GM11168 (cell line): Measurements from ENCODE around the gene CFAP46.
"Not testable (repeated sequence)": the region's sequence is repeated elsewhere in the genome, so short reads cannot be mapped to it uniquely, and the experiment has no call there.

ENCODE experiments used
- in situ Hi-C: fragments of 300-500 bp; cut with MboI; formaldehyde crosslinking; loops from one replicate; pipeline ENCODE4 v1.12.0; 2022; ENCODE audit warnings: low sequenced_read_pairs; ENCODE audit not compliant: unreplicated experiment

The CFAP46 gene

GRCh38 chr10:132802048-132802447 lies 140.3 kb downstream of the CFAP46 start:
- in situ Hi-C loops: no loop called here

DNA sequence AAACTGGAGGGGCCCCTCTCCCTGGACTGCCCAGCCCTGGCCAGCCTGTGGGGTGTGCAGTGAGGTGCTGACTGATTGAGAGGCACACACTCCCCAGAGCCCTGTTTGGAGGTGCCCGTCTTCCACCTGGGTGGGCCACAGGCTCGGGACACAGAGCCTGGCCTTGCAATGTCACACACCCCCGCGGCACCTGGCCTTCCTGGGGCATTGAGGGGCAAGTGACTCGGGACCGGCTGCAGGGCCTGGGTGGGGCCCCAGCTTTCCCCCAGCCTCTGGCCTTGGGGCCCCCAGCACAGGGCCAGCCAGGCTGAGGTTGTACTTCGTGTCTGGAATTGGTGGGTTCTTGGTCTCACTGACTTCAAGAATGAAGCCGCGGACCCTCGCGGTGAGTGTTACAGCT lies 142.5 kb downstream of the CFAP46 start:
- in situ Hi-C loops: no loop called here

DNA sequence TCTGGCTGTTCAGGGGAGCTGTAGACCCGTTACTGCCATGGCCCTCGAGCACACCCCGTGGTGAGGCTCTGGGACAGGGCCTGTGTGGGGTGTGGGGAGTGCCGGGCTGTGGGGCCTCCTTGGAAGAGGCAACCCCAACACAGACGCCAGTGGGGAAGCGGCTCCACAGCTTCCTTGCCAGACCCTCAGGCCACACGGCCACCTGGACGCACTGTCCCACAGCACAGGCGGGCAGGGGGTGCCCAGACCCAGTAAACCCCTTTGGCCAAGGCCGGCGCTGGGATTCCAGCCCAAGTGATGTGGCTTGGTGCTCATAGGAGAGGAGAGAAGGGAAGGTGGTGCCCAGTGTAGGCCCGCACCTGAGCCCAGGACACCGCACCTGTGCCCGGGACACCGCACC lies 143.5 kb downstream of the CFAP46 start:
- in situ Hi-C loops: no loop called here

DNA sequence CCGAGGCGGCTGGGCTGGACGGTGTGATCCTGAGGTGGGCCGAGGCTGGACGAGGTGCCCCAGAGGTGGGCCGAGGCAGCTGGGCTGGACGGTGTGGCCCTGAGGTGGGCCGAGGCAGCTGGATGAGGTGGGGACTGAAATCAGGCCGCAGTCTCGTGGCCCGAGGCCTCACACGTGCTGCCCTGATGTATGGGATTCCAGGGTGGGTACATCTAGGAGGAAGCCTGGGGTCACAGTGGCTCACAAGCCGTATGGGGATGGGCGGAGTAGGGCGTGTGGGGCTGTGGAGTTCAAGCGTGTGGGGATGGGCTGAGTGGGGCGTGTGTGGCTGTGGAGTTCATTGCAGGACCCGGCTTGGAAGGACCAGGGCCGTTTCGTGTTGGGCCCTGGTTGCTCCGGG lies 144.0 kb downstream of the CFAP46 start:
- in situ Hi-C loops: no loop called here

GRCh38 chr10:132797986-132798385 lies 144.4 kb downstream of the CFAP46 start:
- in situ Hi-C loops: not testable (repeated sequence)

- in situ Hi-C loops: no loop called here
Measured at GRCh38 chr10:132796846-132797245, 145.5 kb downstream of the CFAP46 start.

- in situ Hi-C loops: no loop called here
Measured at GRCh38 chr10:132793871-132794849, 148.2 kb downstream of the CFAP46 start.

DNA sequence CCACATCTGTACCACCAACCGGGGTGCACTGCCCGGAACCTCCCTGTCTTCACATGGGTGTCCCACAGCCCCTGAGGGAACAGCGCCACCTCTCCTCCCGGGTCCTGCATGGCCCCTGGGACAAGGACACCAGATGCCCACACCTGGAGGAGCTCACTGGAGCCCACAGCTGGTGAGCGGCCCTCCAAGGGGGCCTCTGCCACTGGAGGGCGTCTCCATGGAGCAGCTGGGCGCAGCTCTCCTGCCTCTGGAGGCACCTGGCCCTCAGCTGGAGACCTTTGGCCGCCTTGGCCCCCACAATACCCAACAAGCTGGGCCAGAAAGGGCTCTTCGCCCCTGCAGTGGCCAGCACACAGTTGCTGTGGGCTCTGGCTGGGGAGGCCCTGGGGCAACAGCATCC lies 149.2 kb downstream of the CFAP46 start:
- in situ Hi-C loops: no loop called here

- in situ Hi-C loops: no loop called here
Measured at GRCh38 chr10:132792796-132793195, 149.6 kb downstream of the CFAP46 start.

DNA sequence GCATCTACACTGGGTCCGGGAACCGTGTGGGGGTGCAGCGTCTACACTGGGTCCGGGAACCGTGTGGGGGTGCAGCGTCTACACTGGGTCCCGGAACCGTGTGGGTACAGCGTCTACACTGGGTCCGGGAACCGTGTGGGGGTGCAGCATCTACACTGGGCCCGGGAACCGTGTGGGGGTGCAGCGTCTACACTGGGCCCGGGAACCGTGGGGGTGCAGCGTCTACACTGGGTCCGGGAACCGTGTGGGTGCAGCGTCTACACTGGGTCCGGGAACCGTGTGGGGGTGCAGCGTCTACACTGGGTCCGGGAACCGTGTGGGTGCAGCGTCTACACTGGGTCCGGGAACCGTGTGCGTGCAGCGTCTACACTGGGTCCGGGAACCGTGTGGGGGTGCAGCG lies 150.3 kb downstream of the CFAP46 start:
- in situ Hi-C loops: not testable (repeated sequence)

GRCh38 chr10:132790934-132791829 lies 151.2 kb downstream of the CFAP46 start:
- in situ Hi-C loops: no loop called here

GRCh38 chr10:132790470-132790869 lies 151.9 kb downstream of the CFAP46 start:
- in situ Hi-C loops: no loop called here

DNA sequence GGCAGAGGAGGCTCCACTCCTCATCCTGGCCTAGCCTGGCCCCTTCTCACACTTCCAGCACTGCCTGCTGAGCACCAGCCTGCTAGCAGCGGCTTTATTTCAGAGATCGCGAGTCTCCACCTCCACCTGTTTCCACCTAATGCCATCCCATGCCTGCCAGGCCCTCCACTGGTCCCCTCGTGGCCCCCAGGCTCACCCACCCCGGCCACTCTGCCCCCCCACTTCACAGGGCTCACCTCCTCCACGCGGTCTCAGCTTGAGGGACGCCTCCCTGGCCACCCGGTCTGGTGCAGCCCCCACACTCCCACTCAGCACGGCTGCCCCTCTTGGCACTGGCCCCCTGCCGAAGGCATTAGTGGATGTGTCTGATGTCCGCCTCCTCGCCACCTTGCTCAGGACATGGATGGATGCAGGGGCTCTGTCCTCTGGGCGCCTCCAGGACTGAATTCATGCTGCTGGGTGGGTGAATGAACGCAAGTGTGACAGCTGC lies 152.7 kb downstream of the CFAP46 start:
- in situ Hi-C loops: no loop called here

DNA sequence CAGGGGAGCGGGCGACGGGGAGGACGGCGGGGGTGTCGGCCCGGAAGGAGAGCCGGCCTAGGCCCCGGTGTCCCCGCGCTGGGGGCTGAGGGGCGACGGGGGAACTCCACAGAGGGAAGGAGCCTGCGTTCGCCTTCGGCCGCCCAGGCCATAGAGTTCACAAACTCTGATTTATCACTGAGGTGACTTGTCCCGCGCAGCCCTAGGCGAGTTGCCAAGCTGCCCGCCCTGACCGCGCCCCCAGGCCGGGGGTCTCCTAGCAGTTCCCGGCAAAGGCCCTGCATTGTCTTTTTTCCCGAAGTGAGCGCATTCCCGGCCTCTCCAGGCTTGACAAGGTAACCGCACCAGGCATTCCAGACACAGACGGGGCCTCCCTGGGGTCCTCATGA lies 153.5 kb downstream of the CFAP46 start:
- in situ Hi-C loops: no loop called here

DNA sequence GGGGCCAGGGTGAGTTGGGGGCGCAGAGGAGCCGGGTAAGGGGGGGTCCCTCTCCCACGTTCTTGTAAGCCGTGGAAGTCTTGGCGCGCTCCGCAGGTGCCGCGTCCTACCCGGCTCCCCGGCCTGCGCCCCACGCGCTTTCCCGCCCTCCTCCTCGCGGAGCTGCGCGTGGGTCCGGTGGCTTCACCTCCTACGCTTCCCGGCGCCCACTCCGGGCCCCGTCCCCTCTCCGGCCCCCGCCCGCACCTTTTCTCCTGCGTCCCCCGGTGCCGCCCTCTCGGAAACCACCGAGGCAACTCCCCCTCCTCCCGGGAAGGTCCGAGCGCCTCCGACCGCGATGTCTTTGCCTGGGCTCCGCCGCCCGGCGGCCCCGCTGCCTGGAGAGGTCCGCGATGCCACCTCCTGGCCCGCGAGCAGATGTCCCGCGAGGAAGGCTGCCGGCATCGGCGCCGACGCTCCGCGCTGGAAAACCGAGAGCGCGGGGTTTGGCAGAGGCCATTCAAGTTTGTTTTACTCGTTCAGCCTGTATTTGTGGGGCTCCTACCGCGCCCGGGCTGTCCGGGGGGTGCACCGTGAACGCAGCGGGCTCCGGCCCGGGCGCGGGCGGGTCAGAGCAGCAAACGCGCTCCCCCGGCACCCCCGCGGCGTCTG lies 154.1 kb downstream of the CFAP46 start:
- in situ Hi-C loops: no loop called here

GRCh38 chr10:132787495-132788179 lies 154.7 kb downstream of the CFAP46 start:
- in situ Hi-C loops: no loop called here

DNA sequence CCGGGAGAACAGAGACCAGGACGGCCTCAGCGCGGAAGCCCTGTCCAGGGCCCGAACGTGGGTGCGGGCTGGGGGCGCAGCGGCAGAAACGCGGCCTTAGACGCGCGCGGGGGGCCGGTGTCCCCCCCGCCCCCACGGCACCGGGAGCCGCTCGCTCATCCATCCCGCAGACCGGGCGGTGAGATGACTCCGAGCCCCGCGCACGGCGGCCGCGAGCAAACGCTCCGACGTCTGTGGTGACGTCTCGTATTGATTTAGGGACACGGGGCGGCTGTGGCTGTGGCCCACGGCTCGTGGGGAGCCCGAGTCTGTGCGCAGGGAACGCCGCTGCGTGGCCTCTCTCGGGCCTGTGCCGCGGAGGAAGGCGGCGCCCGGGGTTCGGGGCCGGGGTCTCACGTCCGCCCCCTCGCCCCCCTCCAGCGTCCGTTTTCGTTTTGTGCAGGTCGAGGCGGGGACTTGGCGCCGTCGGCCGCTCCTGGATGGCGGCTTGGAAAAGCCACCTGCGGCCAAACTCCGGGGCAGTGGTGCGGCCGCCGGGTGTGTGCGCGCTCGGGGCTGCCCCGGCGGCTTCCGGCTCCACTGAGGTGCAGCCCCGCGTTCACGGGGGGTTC lies 155.4 kb downstream of the CFAP46 start:
- in situ Hi-C loops: no loop called here

- in situ Hi-C loops: no loop called here
Measured at GRCh38 chr10:132786476-132786883, 155.9 kb downstream of the CFAP46 start.

DNA sequence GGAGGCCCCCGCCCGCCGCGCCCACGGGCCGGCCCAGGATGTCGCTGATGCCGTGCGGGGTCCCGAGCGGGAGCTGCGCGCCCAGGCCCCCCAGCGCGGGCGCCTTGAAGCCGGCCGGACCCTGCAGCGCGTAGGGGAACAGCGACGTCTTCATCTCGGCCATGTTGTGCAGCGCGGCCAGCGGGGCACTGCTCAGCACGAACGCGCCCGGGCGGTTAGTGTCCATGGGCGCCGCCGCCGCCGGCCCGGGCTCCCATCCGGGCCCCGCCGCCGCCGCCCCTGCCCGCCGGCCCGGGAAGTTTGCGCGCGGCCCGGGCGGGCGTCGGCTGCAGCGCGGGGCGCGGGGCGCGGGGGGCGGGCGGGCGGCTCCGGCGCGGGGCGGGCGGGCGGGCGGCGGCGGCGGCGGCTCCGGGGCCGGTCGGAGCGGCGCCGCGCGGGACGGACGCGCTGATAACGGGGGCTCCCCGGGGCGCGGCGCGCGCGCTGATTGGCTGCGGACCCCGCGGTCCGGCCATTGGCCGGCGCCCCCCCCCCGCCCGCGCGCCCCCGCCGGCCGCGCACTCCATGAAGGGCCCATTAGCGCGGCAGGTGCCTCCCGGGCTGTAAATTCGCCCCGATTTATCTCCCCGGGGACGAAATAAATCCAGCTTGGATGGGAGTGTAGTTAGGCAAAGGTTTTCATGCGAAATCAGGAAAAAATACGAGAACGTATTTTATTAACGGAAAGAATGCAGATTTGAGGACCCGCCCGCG lies 156.5 kb downstream of the CFAP46 start, which contains the start of gene NKX6-2:
Gene NKX6-2 (minus strand): TSS at position 425 of the 753 bp plus-strand sequence. CDS start 199 bp downstream, at position 226.
- in situ Hi-C loops: no loop called here
